Activated T-cell treated with anti-CD3 and anti-CD28 coated beads, Interleukin-2, amount 50 U/mL, for 24 hours (primary cell): ENCODE data around the gene INSL6.

Experiments
- DNase-seq: peaks from one replicate; pipeline ENCODE4 v3.0.0-alpha.2; 2020
- H3K27ac Mint-ChIP-seq: 2 replicates; pipeline ENCODE4 v1.8.0; 2020; ENCODE audit warnings: mild to moderate bottlenecking, mixed read lengths
- H3K27me3 Mint-ChIP-seq: 2 replicates; pipeline ENCODE4 v1.8.0; 2020; ENCODE audit warnings: mixed read lengths
- H3K36me3 Mint-ChIP-seq: 2 replicates; pipeline ENCODE4 v1.8.0; 2020; ENCODE audit warnings: low read depth, mixed read lengths
- H3K4me1 Mint-ChIP-seq: 2 replicates; pipeline ENCODE4 v1.8.0; 2020; ENCODE audit warnings: low read depth, mixed read lengths
- H3K4me3 Mint-ChIP-seq: 2 replicates; pipeline ENCODE4 v1.8.0; 2020; ENCODE audit warnings: mild to moderate bottlenecking, moderate library complexity, mixed read lengths
- H3K9me3 Mint-ChIP-seq: 2 replicates; pipeline ENCODE4 v1.8.0; 2020; ENCODE audit warnings: mixed read lengths

The INSL6 gene

GRCh38 chr9:5140151-5140550 lies 45.3 kb downstream of the INSL6 start:
- peaks cover 60% of the 10 kb centered on the region for H3K36me3 Mint-ChIP-seq
- H3K4me1 Mint-ChIP-seq = peaks cover 10% of the 10 kb centered on the region
- H3K27me3 Mint-ChIP-seq = no peaks in the 10 kb centered on the region
- H3K27ac Mint-ChIP-seq = no peak overlapping the region
- H3K9me3 Mint-ChIP-seq = peaks cover 29% of the 10 kb centered on the region
- no peak overlapping the region for H3K4me3 Mint-ChIP-seq
- no peak for DNase-seq

GRCh38 chr9:5122516-5122915 lies 62.9 kb downstream of the INSL6 start:
- no peaks in the 10 kb centered on the region for H3K9me3 Mint-ChIP-seq
- no peak overlapping the region for H3K4me3 Mint-ChIP-seq
- no peak for DNase-seq
- no peaks in the 10 kb centered on the region for H3K4me1 Mint-ChIP-seq
- H3K27ac Mint-ChIP-seq = no peak overlapping the region
- H3K36me3 Mint-ChIP-seq = peaks cover 69% of the 10 kb centered on the region
- H3K27me3 Mint-ChIP-seq = no peaks in the 10 kb centered on the region

GRCh38 chr9:5122116-5122515 lies 63.3 kb downstream of the INSL6 start:
- Mint-ChIP-seq H3K27me3 (no peaks in the 10 kb centered on the region), H3K36me3 (peaks cover 67% of the 10 kb centered on the region), H3K4me3 (no peak overlapping the region), H3K4me1 (no peaks in the 10 kb centered on the region), H3K27ac (no peak overlapping the region), H3K9me3 (no peaks in the 10 kb centered on the region)
- DNase-seq = no peak

GRCh38 chr9:5113994-5114748 lies 71.3 kb downstream of the INSL6 start:
- Mint-ChIP-seq H3K4me3 (no peak overlapping the region), H3K9me3 (no peaks in the 10 kb centered on the region), H3K27ac (no peak overlapping the region), H3K27me3 (no peaks in the 10 kb centered on the region), H3K36me3 (peaks cover 56% of the 10 kb centered on the region), H3K4me1 (no peaks in the 10 kb centered on the region)
- DNase-seq = no peak
